H1 (cell line): ENCODE measurements around the gene EIF2AK2. TPM values are rescaled to one million over a fixed set of nuclear protein-coding genes. Genes with fewer than 3 reads are reported as not detected.

Experiments
- CTCF ChIA-PET: fragments of 300-600 bp; sonication (Branson Sonifier 250); formaldehyde crosslinking; loops from one replicate; lab custom pipeline; 2021; ENCODE audit not compliant: partially characterized antibody; lab: Charles Lee
- POLR2A ChIA-PET: fragments of 300-600 bp; sonication (Branson Sonifier 250); formaldehyde crosslinking; loops from one replicate; lab custom pipeline; 2021; ENCODE audit warnings: inconsistent platforms; ENCODE audit not compliant: partially characterized antibody; lab: Charles Lee
- DNase-seq, 2 experiments: peaks; one replicate each; pipeline versions ENCODE4 v3.0.0 to v3.0.0-alpha.2; 2010 to 2022; ENCODE audit warnings: low spot score in 2 of 2, low read depth in 1 of 2, mixed read lengths in 1 of 2
- FAIRE-seq: peaks from 2 replicates; lab custom pipeline; 2011; peaks lifted over from hg19 to GRCh38; lab: Jason Lieb, UNC
- H2AFZ ChIP-seq: 2 replicates; pipeline ENCODE4 v1.8.1; 2012; ENCODE audit warnings: low read length, inconsistent platforms
- H2AK5ac ChIP-seq: 2 replicates; pipeline ENCODE4 v1.6.1; 2013; ENCODE audit warnings: low read depth, low read length
- H2BK120ac ChIP-seq: replicated peaks from 2 replicates; pipeline ENCODE3; 2013; ENCODE audit warnings: low read depth, low read length, inconsistent platforms
- H2BK12ac ChIP-seq: 2 replicates; pipeline ENCODE4 v1.6.1; 2013; ENCODE audit warnings: low read depth, low read length
- H2BK15ac ChIP-seq: 2 replicates; pipeline ENCODE4 v1.6.1; 2013; ENCODE audit warnings: low read length
- H2BK20ac ChIP-seq: 2 replicates; pipeline ENCODE4 v1.6.1; 2013; ENCODE audit warnings: low read length
- H2BK5ac ChIP-seq: 2 replicates; pipeline ENCODE4 v1.6.1; 2013; ENCODE audit warnings: low read depth, low read length
- H3K14ac ChIP-seq: 2 replicates; pipeline ENCODE4 v1.6.1; 2013; ENCODE audit warnings: inconsistent platforms; ENCODE audit not compliant: insufficient read length
- H3K18ac ChIP-seq: 2 replicates; pipeline ENCODE4 v1.6.1; 2013; ENCODE audit warnings: low read length; ENCODE audit errors: extremely low read depth
- H3K23ac ChIP-seq: 2 replicates; pipeline ENCODE4 v1.6.1; 2013; ENCODE audit warnings: inconsistent platforms; ENCODE audit not compliant: insufficient read length
- H3K23me2 ChIP-seq: 2 replicates; pipeline ENCODE4 v1.6.1; 2013; ENCODE audit warnings: low read depth, low read length
- H3K27ac ChIP-seq: 2 replicates; pipeline ENCODE4 v1.6.1; 2011; ENCODE audit warnings: low read depth, low read length, inconsistent platforms
- H3K27me3 ChIP-seq, 4 experiments: replicated peaks in 1 of 4; 1 replicate in 1 of 4; 2 replicates in 3 of 4; pipeline versions ENCODE4 v1.6.1 to v1.8.1; 2011 to 2013; ENCODE audit warnings: low read length in 3 of 4, mild to moderate bottlenecking in 3 of 4, inconsistent platforms in 2 of 4, mixed read lengths in 2 of 4, moderate library complexity in 1 of 4; ENCODE audit not compliant: control insufficient read depth in 3 of 4, insufficient read depth in 3 of 4; ENCODE audit errors: extremely low read depth in 1 of 4
- H3K36me3 ChIP-seq, 4 experiments: 2 replicates each; pipeline versions ENCODE4 v1.6.1 to v1.8.1; 2011 to 2013; ENCODE audit warnings: mild to moderate bottlenecking in 4 of 4, low read length in 3 of 4, moderate library complexity in 2 of 4, control low read depth in 1 of 4, inconsistent platforms in 1 of 4; ENCODE audit not compliant: insufficient read depth in 4 of 4, control insufficient read depth in 2 of 4
- H3K4ac ChIP-seq: replicated peaks from 2 replicates; pipeline ENCODE3; 2013; ENCODE audit warnings: low read length, low read depth, mixed read lengths, inconsistent platforms; ENCODE audit not compliant: insufficient read length
- H3K4me1 ChIP-seq, 4 experiments: replicated peaks in 1 of 4; 1 replicate in 1 of 4; 2 replicates in 3 of 4; pipeline versions ENCODE4 v1.6.1 to v1.8.1; 2011 to 2013; ENCODE audit warnings: low read length in 3 of 4, inconsistent platforms in 2 of 4, mixed read lengths in 1 of 4; ENCODE audit not compliant: insufficient read depth in 4 of 4, control insufficient read depth in 3 of 4
- H3K4me2 ChIP-seq, 2 experiments: 2 replicates each; pipeline versions ENCODE4 v1.6.1 to v1.8.1; 2011 to 2013; ENCODE audit warnings: low read depth in 2 of 2, low read length in 2 of 2, control low read depth in 1 of 2, inconsistent platforms in 1 of 2, mild to moderate bottlenecking in 1 of 2; ENCODE audit not compliant: insufficient read depth in 1 of 2
- H3K4me3 ChIP-seq, 4 experiments: fragments of 200-600, 300-600 bp in 1 of 4; sonication (generic), shearing (Covaris generic), sonication (Bioruptor Twin) in 1 of 4; 2 replicates each; pipeline versions ENCODE4 v1.5.1 to v1.8.1; 2011 to 2016; ENCODE audit warnings: low read length in 4 of 4, low read depth in 3 of 4, control low read depth in 2 of 4, inconsistent platforms in 2 of 4, mild to moderate bottlenecking in 2 of 4, mixed read lengths in 1 of 4, moderate library complexity in 1 of 4; ENCODE audit not compliant: insufficient read depth in 2 of 4; ENCODE audit errors: extremely low read depth in 1 of 4
- H3K56ac ChIP-seq: replicated peaks from 2 replicates; pipeline ENCODE3; 2013; ENCODE audit warnings: low read depth, mild to moderate bottlenecking, mixed read lengths, low read length, inconsistent platforms; ENCODE audit not compliant: insufficient read length
- H3K79me1 ChIP-seq: 2 replicates; pipeline ENCODE4 v1.6.1; 2013; ENCODE audit warnings: low read depth, low read length, control low read depth
- H3K79me2 ChIP-seq, 2 experiments: 2 replicates each; pipeline versions ENCODE4 v1.6.1 to v1.8.1; 2012 to 2013; ENCODE audit warnings: low read length in 2 of 2, mild to moderate bottlenecking in 2 of 2, inconsistent platforms in 1 of 2; ENCODE audit not compliant: insufficient read depth in 2 of 2, control insufficient read depth in 1 of 2
- H3K9ac ChIP-seq, 4 experiments: replicated peaks in 1 of 4; 1 replicate in 1 of 4; 2 replicates in 3 of 4; pipeline versions ENCODE4 v1.6.1 to v1.8.1; 2011 to 2013; ENCODE audit warnings: low read depth in 3 of 4, low read length in 3 of 4, control low read depth in 2 of 4, mild to moderate bottlenecking in 2 of 4, moderate library complexity in 2 of 4, inconsistent platforms in 1 of 4; ENCODE audit errors: extremely low read depth in 1 of 4
- H3K9me3 ChIP-seq, 2 experiments: 2 replicates each; pipeline versions ENCODE4 v1.6.1 to v1.8.1; 2012 to 2013; ENCODE audit warnings: mild to moderate bottlenecking in 2 of 2, moderate library complexity in 2 of 2, control low read depth in 1 of 2, inconsistent platforms in 1 of 2, low read depth in 1 of 2, low read length in 1 of 2, mixed read lengths in 1 of 2; ENCODE audit not compliant: insufficient read depth in 2 of 2
- H4K20me1 ChIP-seq, 2 experiments: replicated peaks in 1 of 2; 2 replicates each; pipeline versions ENCODE3 to v1.8.1; 2011 to 2013; ENCODE audit warnings: inconsistent platforms in 2 of 2, low read length in 2 of 2, mild to moderate bottlenecking in 1 of 2; ENCODE audit not compliant: insufficient read depth in 2 of 2, control insufficient read depth in 1 of 2
- H4K5ac ChIP-seq: 2 replicates; pipeline ENCODE4 v1.6.1; 2013; ENCODE audit warnings: low read length, low read depth, mixed read lengths, inconsistent platforms; ENCODE audit not compliant: insufficient read length
- H4K8ac ChIP-seq: 2 replicates; pipeline ENCODE4 v1.8.0; 2013; ENCODE audit warnings: mild to moderate bottlenecking, moderate library complexity, low read length, inconsistent platforms; ENCODE audit not compliant: insufficient read depth; ENCODE audit errors: extremely low read depth
- H4K91ac ChIP-seq: replicated peaks from 2 replicates; pipeline ENCODE3; 2013; ENCODE audit warnings: low read length, mixed read lengths, inconsistent platforms; ENCODE audit not compliant: insufficient read length
- ASH2L ChIP-seq: fragments of 200-600, 300-600 bp; sonication (generic); IDR thresholded peaks from one replicate; pipeline ENCODE4 v1.7.1; 2017; ENCODE audit warnings: low read length
- BACH1 ChIP-seq: IDR thresholded peaks from 2 replicates; pipeline ENCODE4 v1.6.1; 2012; ENCODE audit warnings: low read length, improper control_type of control experiment
- BRCA1 ChIP-seq: IDR thresholded peaks from 2 replicates; pipeline ENCODE4 v1.6.1; 2012; ENCODE audit warnings: low read depth, low read length, improper control_type of control experiment
- HDAC2 ChIP-seq, 2 experiments: fragments of 300-600 bp in 1 of 2; sonication (generic) in 1 of 2; IDR thresholded peaks; 2 replicates each; pipeline ENCODE4 v1.6.1; 2011 to 2012; ENCODE audit warnings: low read depth in 2 of 2, low read length in 2 of 2, mild to moderate bottlenecking in 2 of 2, moderate library complexity in 2 of 2, borderline replicate concordance in 1 of 2, inconsistent platforms in 1 of 2
- NANOG ChIP-seq: IDR thresholded peaks from 2 replicates; pipeline ENCODE4 v1.6.1; 2011; ENCODE audit warnings: low read length, low read depth, mild to moderate bottlenecking, inconsistent platforms; ENCODE audit not compliant: insufficient read depth, poor library complexity, severe bottlenecking
- POLR2AphosphoS5 ChIP-seq: IDR thresholded peaks from 2 replicates; pipeline ENCODE4 v1.6.1; 2011; ENCODE audit warnings: low read depth, low read length
- RFX5 ChIP-seq: IDR thresholded peaks from 2 replicates; pipeline ENCODE4 v1.6.1; 2011; ENCODE audit warnings: low read depth, low read length, improper control_type of control experiment, borderline replicate concordance
- SP2 ChIP-seq: IDR thresholded peaks from 2 replicates; pipeline ENCODE4 v1.6.1; 2012; ENCODE audit warnings: mild to moderate bottlenecking, low read length, inconsistent platforms
- SRF ChIP-seq: IDR thresholded peaks from 2 replicates; pipeline ENCODE4 v1.6.1; 2011; ENCODE audit warnings: mild to moderate bottlenecking, low read depth, low read length, moderate library complexity
- SUZ12 ChIP-seq: fragments of 200-600 bp; sonication (generic); IDR thresholded peaks from 2 replicates; pipeline ENCODE4 v1.6.1; 2012; ENCODE audit warnings: mild to moderate bottlenecking, inconsistent platforms, low read length, moderate library complexity, mixed read lengths
- TAF1 ChIP-seq: IDR thresholded peaks from 2 replicates; pipeline ENCODE4 v1.6.1; 2011; ENCODE audit warnings: mild to moderate bottlenecking, low read depth, low read length
- WGBS, 2 experiments: shearing (Covaris generic) in 1 of 2; methylation state at CpG; one replicate each; pipeline versions ENCODE4 v1.1.6 to v1.1.7; 2013 to 2015; ENCODE audit warnings: low lambda C conversion rate in 2 of 2, mixed read lengths in 2 of 2, inconsistent platforms in 1 of 2, low coverage in 1 of 2, missing lambda C conversion rate in 1 of 2; ENCODE audit not compliant: insufficient replicate concordance in 2 of 2, insufficient coverage in 1 of 2, insufficient read length in 1 of 2; ENCODE audit errors: extremely low coverage in 1 of 2, missing lambda C conversion rate in 1 of 2; 5-methylcytosine and 5-hydroxymethylcytosine counted together
- polyA plus RNA-seq, 7 experiments: library from polyadenylated mRNA; depleted of rRNA in 3 of 7; stranded (reverse) in 5 of 7; unstranded in 2 of 7; fragments of >200 nt in 5 of 7; fragments of 200-250 nt in 2 of 7; gene quantifications; 1 replicate in 5 of 7; 2 replicates in 1 of 7; 4 replicates in 1 of 7; pipeline versions ENCODE4 v1.2.1 to v1.2.3, GENCODE V29; 2011 to 2013; ENCODE audit warnings: missing spikeins in 2 of 7, mixed read lengths in 2 of 7
- total RNA-seq: library from RNA; stranded (reverse); fragmentation: NEBNext Ultra II Directional; extraction: Animal tissue kit (Norgen Biotek cat#: 25700); gene quantifications from 2 replicates; pipeline ENCODE4 v1.2.1, GENCODE V29; 2021

EIF2AK2 gene
- total and polyA plus RNA-seq, 2 of the 8 experiments (the other 6 are each of a cell fraction or from before 2014, with no cell fraction given), result 13.1 to 46.9 TPM

- peak overlapping the region; percentile 87; the same call in 1 of the 2 replicates for H3K18ac ChIP-seq
- no peak overlapping the region for H4K8ac ChIP-seq
- H3K4me3 ChIP-seq, result no peak overlapping the region
- peak overlapping the region; percentile 16 to 76; a peak in 3 of 4 replicates for H3K4me2 ChIP-seq
- 0 out of 2 replicates have a peak overlapping the region, but pooled peaks have one; percentile 34 for H2BK15ac ChIP-seq
- peak overlapping the region; percentile 73 for H3K4ac ChIP-seq
- H3K9me3 ChIP-seq, result peaks cover 3 to 4% of the 10 kb centered on the region in 2 experiments
- no peak overlapping the region for H2BK120ac ChIP-seq
- H3K23me2 ChIP-seq, result peaks cover 6% of the 10 kb centered on the region
- H4K91ac ChIP-seq, result peak overlapping the region; percentile 53
- ChIA-PET CTCF (interaction anchor here (1.1 to 2.5 kb wide), 8 partner anchors 9 to 33 kb away, joined by 3 to 9 read pairs (median 6); partner anchors contain the start of genes CEBPZ and NDUFAF7), POLR2A (interaction anchor here (0.8 to 2.6 kb wide), 12 partner anchors 8 to 43 kb away, joined by 3 to 11 read pairs (median 6); partner anchors contain the start of genes EIF2AK2 and SULT6B1)
- H3K4me1 ChIP-seq, result peaks cover 0 to 17% (median 1%) of the 10 kb centered on the region in 4 experiments; a peak in 3 of 7 replicates
- FAIRE-seq (no peak), DNase-seq (no peak)
- 0 out of 2 replicates have a peak overlapping the region, but pooled peaks have one; percentile 41 for H2BK12ac ChIP-seq
- no peak overlapping the region for H2AFZ ChIP-seq
- H4K5ac ChIP-seq, result peak overlapping the region; percentile 42
- H3K36me3 ChIP-seq, result peaks cover 2 to 40% (median 25%) of the 10 kb centered on the region in 4 experiments; a peak in 6 of 8 replicates
- no peak overlapping the region for H3K14ac ChIP-seq
- H3K27ac ChIP-seq, result peak overlapping the region; percentile 58; the same call in 1 of the 2 replicates
- no peak overlapping the region for H3K23ac ChIP-seq
- H3K56ac ChIP-seq, result no peak overlapping the region
- H3K27me3 ChIP-seq, result no peaks in the 10 kb centered on the region
- peaks cover 5 to 34% of the 10 kb centered on the region in 2 experiments; a peak in 3 of 4 replicates for H3K79me2 ChIP-seq
- no peaks in the 10 kb centered on the region for H3K79me1 ChIP-seq
- H2AK5ac ChIP-seq, result peak overlapping the region; percentile 75; the same call in 1 of the 2 replicates
- H2BK20ac ChIP-seq, result no peak overlapping the region
- peak overlapping the region; percentile 67; the same call in 1 of the 2 replicates for H2BK5ac ChIP-seq
- no peak overlapping the region; a peak in 1 of 7 replicates for H3K9ac ChIP-seq
- 76% methylated on average over 8 of the region's 8 CpGs; no CpG with 5 or more reads in 1 of the 2 experiments for WGBS, 2 experiments
- peaks cover 0 to 2% of the 10 kb centered on the region in 2 experiments for H4K20me1 ChIP-seq
- no peak for TF ChIP-seq ASH2L
- no peak for TF ChIP-seq SRF
- no peak for TF ChIP-seq SP2
- TF ChIP-seq TAF1, result no peak
- no peak for TF ChIP-seq SUZ12
- no peak for TF ChIP-seq RFX5
- no peak for TF ChIP-seq POLR2AphosphoS5
- TF ChIP-seq BRCA1, result no peak
- no peak for TF ChIP-seq HDAC2 (IDR thresholded peaks at IDR 0.05; ENCODE audit: borderline replicate concordance in 1 of 2, low read depth in 2 of 2, low read length in 2 of 2)
- no peak for TF ChIP-seq BACH1
- TF ChIP-seq NANOG, result no peak
- TF ChIP-seq, all 59 proteins: peak for 0
Observed at GRCh38 chr2:37198681-37199065, 41.9 kb upstream of the EIF2AK2 start.
